ENCODE measurements around the gene SLC41A2.

- TF ChIP-seq CTCF (IDR thresholded peaks at IDR 0.05; ENCODE audit: extremely low read depth in 1 of 2, insufficient read depth in 1 of 2, low read depth in 1 of 2, low read length in 2 of 2) (no peak), MYC (IDR thresholded peaks at IDR 0.05; ENCODE audit: low read depth, low read length) (no peak), MAX (IDR thresholded peaks at IDR 0.05; ENCODE audit: insufficient read depth, insufficient read length) (peak; percentile 93), POLR2A (IDR thresholded peaks at IDR 0.05; ENCODE audit: low read depth, low read length) (peak; percentile 51)
Measured at GRCh38 chr12:104958001-104958804, at the start of gene SLC41A2.

All from endothelial cell of umbilical vein (primary cell).